HG03565 (cell line): Measurements from ENCODE around the gene TMEM61.

Source experiments
- ATAC-seq: cut with Tn5 transposase; IDR thresholded peaks from one replicate; pipeline ENCODE4 v1.9.1; 2021; ENCODE audit warnings: mild to moderate bottlenecking, moderate library complexity; ENCODE audit not compliant: unreplicated experiment

TMEM61 gene

DNA sequence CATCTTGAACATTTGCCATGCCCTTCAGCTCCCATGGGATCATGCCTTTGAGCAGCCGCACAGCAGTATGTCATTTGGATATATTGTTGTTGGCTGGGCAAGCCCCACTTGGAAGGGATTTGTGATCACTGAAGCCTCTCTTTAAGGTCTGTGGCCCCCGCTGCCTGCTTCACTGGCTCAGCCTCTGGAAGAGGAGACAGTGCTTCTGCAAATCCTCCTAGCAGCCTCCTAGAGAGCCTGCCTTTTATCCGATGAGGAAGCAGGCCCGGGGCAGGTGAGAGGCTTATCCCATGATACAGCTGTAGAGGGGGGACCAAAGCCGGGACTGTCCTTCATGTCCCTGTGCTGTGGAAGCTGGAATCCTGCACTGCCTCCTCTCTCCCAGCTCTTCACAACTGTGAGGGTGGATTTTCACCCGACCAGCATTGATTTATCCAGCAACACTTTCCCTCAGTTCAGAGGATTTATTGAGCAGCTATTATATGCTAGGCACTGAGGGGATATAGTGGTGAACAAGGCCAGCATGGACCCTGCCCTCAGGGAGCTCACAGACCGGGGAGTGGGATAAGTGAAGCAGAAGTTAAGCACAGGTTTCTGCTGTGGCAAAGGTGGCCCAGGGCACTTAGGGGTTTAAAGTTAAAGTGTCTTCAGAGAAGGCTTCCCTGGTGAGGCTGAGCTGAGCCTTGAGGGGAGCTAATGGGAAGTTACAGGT is 3.9 kb downstream of the TMEM61 start:
- no peak for ATAC-seq

DNA sequence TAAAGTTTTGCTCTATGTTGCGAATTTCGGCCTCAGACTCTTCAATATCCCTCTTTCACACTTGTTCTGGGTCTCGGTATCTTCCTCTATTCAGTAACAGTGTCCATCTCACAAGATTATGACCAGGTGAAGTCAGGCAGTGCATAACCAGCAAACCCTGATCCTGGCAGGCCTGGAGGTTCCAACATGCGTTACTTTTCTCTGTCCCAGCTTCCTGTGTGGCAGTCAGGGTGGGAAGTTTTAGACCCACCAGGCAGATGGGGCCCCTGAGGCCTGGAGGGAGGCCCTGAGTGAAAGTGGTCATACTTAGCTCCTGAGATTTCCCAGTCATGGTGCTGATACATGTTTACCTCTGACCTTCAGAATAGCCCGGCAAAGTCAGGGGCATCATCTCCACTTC is 5.1 kb downstream of the TMEM61 start:
- no peak for ATAC-seq

DNA sequence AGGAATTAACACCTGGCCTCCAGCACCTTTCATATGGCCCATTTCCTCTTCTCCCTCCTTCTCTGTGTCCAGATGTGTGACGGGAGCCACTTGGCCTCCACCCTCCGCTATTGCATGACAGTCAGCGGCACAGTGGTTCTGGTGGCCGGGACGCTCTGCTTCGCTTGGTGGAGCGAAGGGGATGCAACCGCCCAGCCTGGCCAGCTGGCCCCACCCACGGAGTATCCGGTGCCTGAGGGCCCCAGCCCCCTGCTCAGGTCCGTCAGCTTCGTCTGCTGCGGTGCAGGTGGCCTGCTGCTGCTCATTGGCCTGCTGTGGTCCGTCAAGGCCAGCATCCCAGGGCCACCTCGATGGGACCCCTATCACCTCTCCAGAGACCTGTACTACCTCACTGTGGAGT is 5.6 kb downstream of the TMEM61 start:
- ATAC-seq = no peak

DNA sequence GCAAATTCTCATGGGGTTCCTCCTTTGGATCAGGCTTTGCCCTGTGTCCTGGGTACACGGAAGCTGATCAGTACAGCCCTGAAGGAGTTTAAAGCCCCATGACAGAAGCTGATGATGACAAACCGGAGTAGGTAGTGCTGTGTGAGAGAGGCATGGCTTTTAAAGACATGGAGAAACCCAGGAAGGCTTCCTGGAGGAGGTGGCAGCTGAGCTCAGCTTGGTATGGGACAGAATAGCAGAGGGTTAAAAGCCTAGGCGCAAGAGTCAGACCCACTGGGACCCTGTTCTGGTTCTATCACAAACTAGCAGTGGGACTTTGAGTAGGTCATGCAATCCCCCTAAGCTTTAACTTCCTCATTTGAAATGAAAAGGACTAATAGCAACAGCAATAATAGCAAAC is 6.1 kb downstream of the TMEM61 start:
- ATAC-seq = no peak

DNA sequence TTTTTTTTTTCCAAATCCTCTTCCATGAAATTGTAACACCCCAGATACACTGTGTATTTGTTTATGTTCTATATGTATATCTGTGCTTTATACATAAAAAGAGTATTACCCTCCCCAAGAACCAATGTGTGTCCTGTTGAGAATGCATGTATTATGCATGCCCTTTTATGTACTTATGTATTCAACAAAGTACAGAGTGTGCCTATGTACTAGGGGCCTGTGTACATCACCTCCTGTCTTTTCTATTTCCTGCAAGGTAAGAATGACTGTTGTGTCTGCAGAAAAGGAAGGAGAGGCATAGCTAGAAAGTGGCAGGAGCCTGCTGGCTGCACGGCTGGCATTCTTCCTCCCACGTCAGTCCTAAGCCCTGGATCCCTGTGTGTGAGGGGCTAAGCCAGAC is 7.0 kb downstream of the TMEM61 start:
- ATAC-seq = no peak

DNA sequence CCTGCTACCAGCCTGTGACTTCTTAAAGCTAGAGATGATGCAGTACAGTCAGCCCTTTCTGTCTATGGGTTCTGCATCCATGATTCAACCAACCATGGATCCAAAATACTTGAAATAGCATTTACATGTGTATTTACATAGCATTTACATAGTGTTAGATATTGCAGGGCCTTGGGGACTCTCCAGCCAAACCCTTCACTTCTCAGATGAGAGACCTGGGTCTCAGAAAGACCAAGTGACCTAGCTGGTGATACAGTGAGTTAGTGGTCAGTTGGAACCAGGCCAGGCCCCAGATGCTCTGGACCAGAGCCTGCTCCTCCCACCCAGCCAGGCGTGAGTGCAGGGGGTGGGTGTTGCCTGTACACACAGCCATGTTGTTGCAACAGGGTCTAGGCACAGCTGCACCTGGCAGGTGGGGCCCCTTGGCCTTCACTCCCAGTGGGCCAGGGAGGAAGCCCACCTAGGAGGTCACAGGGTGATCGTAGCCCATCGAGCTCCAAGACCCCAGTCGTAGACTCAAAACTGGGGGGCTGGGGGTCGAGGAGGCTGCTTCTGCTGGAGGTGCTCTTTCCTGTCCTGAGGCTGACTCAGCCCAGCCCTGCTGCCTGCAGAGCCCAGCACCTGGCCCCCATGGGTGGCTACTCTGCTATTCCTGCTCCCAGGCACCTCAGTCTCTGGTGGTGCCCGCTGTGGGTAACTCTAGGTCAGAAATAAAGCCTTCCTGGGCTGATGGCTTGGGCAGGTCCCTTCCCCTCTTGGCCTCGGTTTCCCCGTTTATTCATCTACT is 7.7 kb downstream of the TMEM61 start:
- ATAC-seq = no peak

DNA sequence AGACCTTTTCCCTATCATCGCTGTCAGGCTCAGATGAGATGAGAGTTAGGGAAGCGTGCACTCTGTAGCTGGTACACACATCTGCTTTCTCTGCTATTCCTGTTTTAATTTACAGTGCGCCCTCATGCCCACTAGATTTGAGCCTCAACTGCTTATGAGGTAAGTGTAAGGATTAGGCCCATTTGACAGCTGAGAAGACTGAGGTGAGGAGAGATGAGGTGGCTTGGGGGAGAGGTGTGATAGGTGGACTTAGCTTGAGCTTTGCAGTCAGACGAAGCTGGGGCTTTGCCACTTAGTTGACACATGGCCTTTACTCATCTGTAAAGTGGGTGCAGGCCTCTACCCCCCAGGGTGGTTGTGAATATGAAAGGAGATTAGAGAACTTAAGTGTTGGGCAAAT is 8.5 kb downstream of the TMEM61 start:
- ATAC-seq = no peak

DNA sequence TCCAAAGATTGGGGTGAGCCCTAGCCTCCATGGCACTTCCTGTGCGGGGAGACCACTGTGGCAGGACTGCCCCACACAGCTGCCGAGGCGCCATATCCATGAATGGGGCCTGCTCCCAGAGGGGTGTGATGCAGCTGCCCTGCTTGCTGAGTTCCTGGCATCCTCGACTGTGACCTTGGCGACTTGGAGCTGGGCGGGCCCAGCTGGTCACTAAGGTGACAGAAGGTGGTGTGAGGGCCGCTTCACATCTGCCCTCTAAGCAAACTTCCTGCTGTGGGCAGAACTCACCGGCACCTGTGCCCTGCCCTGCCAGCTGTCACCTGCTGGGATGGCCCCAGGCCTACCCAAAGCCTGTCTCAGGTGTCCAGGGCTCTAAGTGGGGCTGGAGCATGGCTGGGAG is 9.0 kb downstream of the TMEM61 start:
- no peak for ATAC-seq

DNA sequence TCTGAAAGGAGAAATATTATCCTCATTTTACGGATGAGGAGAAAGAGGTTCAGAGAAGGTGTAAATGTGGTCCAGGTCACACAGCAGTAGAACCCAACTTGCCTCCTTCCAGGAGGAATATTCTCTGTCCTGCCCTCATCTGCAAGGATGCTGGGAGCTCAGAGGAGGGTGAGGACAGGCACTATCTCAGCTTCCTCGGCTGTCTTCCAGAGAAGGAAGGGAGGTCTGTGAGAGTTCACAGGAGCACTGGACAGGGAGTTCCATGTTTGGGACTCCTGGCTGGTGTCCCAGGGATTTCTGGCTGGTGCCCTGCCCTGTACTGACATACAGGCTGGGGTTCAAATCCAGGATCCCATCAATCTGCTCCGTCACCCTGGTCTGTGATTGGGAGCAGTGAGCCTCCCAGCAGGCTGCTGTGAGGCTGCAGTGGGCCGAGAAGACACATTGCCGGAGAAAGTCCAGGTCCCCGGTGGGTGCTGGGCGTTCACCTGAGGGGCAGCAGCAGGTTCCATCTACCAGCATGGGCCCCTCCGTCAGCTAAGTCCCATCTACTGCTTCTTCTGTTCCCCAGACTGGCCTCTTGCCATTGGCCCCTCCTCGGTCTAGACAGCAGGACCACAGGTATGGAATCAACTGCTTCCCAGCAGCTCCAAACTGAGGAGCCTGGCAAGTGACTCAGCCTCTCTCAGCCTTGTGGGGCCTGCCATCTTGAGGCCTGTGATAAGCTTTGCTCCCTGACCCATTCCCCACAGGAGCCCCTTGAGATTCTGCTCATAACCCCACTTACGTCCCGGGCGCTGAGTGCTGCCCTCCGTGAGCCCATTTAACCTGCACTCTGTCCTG is 9.8 kb downstream of the TMEM61 start:
- ATAC-seq = no peak

DNA sequence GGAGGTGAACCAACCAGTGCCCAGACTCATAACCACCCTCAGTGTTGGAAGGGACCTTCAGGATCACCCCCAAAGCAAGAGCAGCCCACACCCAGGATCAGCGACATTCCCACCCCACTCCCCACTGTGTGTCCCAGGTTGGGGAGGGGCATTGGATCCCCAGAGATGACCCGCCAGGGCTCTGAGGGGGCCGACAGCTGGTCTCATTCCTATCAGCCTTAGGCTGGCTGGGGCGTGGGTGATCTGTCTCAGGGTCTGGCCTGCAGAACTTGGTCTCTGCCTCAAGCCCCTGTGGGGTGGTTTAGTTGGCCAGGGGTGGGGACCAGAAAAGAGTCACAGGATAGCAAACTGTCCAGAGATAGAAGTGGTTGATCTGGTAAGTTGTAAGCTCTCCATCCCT is 10.5 kb downstream of the TMEM61 start:
- no peak for ATAC-seq

DNA sequence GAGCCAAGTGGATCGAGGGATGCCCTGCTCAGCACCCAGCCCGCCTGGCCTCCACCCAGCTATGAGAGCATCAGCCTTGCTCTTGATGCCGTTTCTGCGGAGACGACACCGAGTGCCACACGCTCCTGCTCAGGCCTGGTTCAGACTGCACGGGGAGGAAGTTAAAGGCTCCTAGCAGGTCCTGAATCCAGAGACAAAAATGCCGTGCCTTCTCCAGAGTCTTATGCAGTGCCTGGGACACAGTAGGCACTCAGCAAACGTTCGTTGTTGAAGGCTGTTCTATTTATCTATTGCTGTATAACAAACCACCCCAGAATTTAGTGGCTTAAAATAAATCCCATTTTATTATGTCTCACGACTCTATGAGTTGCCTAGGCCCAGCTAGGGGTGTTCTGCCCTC is 11.5 kb downstream of the TMEM61 start:
- ATAC-seq = no peak

DNA sequence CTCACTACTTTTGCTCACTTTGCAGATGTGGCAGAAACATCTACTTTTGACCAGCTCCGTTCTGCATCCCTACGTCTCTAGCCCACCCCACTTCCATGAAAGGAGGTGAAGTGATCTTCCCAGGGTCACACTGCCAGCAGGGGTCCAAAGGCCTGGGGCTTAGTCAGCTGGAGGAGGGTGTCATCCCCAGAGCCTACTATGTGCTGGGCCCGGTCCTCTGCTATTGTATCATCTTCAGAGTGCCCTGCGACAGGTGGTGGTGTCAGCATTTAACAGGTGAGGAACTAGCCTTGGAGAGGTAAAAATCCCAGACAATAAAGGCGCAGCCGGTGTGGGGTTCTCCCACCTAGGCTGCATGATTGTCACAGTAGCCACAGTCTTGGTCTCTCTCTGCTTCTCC is 12.7 kb downstream of the TMEM61 start:
- no peak for ATAC-seq

DNA sequence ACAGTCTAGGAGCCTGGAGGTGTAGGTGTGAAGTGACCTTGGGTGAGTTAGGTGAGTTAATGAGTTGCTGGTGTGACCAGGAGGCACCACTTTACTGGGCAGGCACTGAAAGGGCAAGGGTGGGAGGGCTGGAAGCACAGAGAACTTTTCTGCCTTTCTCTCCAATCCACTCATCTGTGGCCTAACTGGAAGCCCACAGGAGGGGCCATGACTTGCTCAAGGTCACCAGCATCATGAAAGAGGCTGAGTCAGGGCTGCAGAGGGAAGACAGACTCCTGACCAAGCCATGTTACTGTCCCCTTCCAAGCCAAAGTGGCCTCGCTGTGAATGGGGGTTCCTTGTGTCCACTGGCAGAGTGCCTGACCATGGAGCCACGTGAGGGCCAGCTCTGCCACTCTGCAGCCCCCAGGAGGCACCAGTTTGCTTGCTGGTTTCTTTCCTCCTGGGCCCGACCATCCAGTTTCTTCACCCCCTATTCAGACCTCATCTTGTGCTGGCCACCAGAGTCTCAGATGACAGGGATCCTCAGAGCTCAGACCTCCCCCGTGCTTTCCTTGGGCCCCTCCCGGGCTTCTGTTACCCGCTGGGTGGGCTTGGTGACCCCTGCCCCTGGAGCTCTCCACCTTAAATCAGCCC is 14.0 kb downstream of the TMEM61 start:
- ATAC-seq = no peak

DNA sequence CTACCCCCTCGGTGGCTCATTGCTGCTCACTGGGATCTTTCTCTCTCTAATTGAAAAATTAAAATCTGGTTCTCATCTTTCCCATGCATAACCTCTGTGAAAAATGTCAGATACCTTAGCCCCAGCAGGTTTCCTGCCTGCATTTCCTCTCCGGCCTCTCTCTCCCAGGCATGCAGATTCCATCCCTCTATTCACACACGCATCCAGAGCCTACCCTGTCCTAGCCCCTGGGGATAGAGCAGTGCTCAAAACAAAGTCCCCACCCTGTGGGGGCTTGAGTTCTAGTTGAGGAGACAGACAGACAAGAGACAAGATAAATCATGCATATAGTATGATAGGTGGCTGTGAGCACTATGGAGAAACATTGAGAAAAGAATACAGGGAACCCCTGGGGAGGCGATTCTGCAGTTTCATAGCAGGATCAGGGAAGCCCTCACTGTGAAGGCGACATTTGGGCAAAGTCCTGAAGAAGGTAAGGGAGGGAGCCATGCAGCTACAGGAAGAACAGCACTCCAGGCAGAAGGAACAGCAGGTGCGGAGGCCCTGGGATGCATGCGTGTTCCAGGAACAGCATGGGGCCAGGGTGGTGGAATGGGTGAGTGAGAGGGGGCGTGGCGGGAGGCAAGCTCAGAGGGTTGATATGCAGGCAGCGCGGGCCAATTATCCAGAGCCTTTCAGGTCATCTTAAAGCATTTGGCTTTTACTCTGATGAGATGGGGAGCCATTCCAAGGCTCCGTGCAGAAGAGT is 14.8 kb downstream of the TMEM61 start:
- ATAC-seq = no peak

DNA sequence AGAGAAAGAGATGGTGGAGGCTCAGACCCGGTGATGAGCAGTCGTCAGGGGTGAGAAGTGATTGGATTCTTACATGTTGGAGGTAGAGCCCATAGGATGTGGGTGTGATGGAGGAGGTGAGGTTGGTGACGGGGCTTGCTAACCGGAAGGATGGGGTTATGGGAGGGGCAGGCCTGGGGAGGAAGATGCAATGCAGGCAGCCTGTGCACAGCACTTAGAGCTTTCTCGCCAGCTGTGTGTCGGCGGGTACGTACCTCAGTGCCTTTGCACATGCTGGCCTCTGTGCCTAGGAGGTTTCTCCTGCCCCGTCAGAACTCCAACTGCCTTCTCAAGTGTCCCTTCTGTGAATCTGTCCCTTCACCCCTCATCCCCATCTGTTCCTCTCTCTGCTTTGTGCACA is 15.4 kb downstream of the TMEM61 start:
- ATAC-seq = no peak

DNA sequence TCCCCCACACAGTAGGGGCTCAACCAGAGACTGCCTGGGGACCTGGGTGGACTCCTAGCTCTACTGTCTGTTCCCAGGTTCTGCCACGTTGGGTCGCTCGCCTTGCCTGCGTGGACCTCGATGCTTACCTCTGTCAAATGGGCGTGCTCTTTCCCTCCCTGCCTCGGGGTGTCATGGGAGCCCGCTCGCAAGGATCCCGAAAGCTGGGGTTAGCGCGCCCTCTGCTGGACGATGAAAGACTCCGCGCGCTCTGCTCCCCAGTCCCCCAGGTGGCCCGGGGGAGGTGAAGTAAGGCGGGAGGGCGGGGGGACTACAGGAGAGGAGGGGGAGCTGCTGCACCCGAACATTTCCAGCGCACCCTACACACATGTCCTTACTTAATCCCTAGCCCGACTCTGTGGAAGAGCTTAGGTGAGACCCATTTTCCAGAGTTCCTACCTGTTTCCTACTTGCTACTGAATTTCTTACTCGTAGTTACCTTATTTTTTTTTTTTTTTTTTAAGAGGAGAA is 16.0 kb downstream of the TMEM61 start:
- peak; percentile 79 for ATAC-seq

DNA sequence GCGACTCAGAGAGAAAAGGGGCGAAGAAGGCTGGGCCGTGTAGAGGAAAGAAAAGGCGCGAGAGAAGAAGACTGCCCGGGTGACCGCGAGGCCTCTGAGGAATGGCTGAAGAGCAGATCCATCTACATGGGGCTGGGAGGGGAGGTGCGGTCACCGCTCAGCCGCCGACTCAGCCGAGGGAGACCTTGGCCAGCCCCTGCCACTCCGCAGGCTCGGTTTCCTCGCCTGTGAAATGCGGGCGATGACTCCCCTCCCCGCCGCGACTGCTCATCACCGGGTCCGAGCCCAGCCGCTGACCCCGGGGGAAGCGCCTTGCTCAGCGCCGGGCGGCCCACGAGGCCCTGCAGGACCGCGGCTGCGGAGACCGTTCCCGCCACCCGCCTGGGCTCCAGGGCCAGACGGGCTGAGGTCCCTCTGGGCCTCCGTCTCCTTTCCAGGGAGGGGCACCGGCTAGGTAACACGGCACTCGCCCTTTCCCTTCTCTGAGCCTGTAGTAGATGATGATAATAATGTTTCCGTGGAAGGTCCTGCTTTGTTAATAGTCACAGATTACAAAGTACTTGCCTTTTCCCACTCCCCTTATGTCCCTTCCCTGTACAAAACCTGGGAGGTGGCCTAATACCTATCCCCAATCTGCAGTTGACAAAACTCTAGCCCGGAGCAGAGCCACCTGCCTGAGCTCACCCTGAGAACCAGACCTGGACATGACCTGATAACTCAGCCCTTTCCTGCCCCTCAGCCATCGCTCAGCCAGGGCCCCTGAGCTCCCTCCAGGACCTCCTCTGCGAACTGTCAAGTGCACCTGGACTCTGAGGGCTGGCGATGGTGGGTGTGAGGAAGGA is 16.7 kb downstream of the TMEM61 start:
- ATAC-seq = no peak

DNA sequence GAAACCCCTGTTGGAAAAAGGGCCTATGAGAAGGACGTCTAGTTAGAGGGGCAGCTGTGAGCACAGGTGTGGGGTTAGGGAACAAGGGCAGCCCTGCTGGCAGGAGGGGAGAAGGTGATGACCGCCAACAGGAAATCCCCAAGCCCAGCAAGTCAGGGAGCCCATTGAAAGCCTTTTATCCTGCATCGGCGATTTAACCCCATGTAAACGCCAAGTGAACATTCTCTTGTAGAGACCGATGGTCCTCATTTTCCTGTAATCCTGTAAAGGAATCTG is 17.2 kb downstream of the TMEM61 start:
- ATAC-seq = no peak

DNA sequence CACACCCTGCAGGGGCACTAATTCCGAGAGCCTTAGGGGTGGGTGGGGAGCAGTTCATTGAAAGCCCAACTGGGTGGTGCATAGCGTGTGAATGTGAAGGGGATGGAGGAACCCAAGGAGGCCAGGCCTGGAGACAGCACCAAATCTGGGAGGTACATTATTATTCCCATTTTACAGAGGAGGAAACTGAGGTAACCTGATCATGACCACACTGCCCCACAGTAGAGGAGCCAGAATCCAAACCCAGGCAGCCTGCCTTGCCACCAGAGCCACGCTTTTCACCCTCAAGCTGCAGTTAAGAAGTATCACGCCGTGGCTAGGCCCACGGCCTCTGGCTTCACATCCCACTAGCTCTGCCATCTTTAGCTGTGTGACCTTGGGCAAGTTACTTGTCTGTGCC is 17.7 kb downstream of the TMEM61 start:
- no peak for ATAC-seq

DNA sequence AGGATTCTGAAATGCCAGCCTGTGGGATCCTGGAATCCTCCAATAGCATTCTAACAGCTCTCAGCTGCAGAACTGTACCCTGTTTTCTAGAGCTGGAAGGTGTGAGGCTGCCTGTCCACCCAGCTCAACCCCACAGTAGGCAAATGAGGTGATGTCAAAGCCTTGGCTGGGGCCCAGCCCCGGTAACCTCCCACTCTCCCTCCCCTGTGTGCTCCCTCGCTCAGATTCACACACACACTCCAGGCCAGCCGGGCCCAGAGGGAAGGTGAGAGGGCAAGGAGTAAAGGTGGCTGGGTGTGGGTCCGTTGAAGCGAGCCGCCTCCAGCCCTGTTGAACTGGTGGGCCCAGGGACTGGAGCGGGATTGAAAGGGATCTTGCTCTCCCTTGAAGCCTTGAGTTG is 18.2 kb downstream of the TMEM61 start, which contains the start of gene BSND:
TSS of gene BSND (plus strand) at position 257 of the 400 bp plus-strand sequence. CDS start 254 bp downstream, outside the sequence.
- ATAC-seq = no peak
